Right cardiac atrium (tissue), 5 donors: ENCODE results near the gene NME7. TPM values are rescaled to one million over a fixed set of nuclear protein-coding genes. Genes with fewer than 3 reads are reported as not detected.

Source experiments
- ATAC-seq, 2 donors: fragments of 200-7000 bp; cut with Tn5 transposase; one replicate each; pipeline versions ENCODE4 v1.8.0 to v1.9.1; 2020; ENCODE audit warnings: moderate library complexity in 2 of 2, mild to moderate bottlenecking in 1 of 2
- DNase-seq, 3 donors: peaks; one replicate each; pipeline ENCODE4 v3.0.0-alpha.2; 2020
- H3K27ac ChIP-seq: one replicate; pipeline ENCODE4 v1.5.1; 2013; ENCODE audit warnings: mild to moderate bottlenecking, low read length, control low read depth, moderate library complexity
- H3K27me3 ChIP-seq: one replicate; pipeline ENCODE4 v1.6.1; 2013; ENCODE audit not compliant: control insufficient read depth, insufficient read depth
- H3K4me1 ChIP-seq: one replicate; pipeline ENCODE4 v1.6.1; 2013; ENCODE audit warnings: low read length; ENCODE audit not compliant: control insufficient read depth, insufficient read depth
- H3K4me3 ChIP-seq: one replicate; pipeline ENCODE4 v1.5.1; 2013; ENCODE audit warnings: low read length, control low read depth
- H3K9me3 ChIP-seq: one replicate; pipeline ENCODE4 v1.6.1; 2013; ENCODE audit warnings: low read length; ENCODE audit not compliant: control insufficient read depth
- WGBS: extraction: QIAGEN DNeasy Blood & Tissue Kit; methylation state at CpG from one replicate; pipeline ENCODE4 v1.1.7; 2013; 5-methylcytosine and 5-hydroxymethylcytosine counted together
- intact Hi-C, 4 donors: fragments of 100-400 bp; cut with DNase I; formaldehyde crosslinking; loops; one replicate each; pipeline versions ENCODE4 v1.11.0 to v1.14.0; 2022 to 2023
- polyA plus RNA-seq: library from polyadenylated mRNA; stranded (reverse); fragments of 200-250 nt; gene quantifications from one replicate; pipeline ENCODE4 v1.2.3, GENCODE V29; 2013
- total RNA-seq, 4 donors: library from RNA; stranded (reverse); fragmentation: NEBNext Ultra II Directional; extraction: Animal tissue kit (Norgen Biotek cat#: 25700); gene quantifications; one replicate each; pipeline ENCODE4 v1.2.1, GENCODE V29; 2021
- donor health status: healthy with polysubstance abuse.
- donor health status: DM: no; HTN: yes; CAD: no.
- donor health status: DM: no; HTN: no; CAD: no.
- donor health status: DM: no; HTN: yes; CAD: no; lungs with severe emphysema.
- donor health status: DM: yes; HTN: yes; CAD: no.

NME7 gene
- total and polyA plus RNA-seq, 5 donors, result 8.7 to 15.1 (median 9.3) TPM

GRCh38 chr1:169371404-169371803, 3.8 kb upstream of the NME7 start:
- H3K4me1 ChIP-seq, result peaks cover 2% of the 10 kb centered on the region
- no peak for ATAC-seq
- H3K9me3 ChIP-seq, result no peaks in the 10 kb centered on the region
- intact Hi-C loops, result no loop called here
- no peak for DNase-seq
- H3K4me3 ChIP-seq, result no peak overlapping the region
- no peaks in the 10 kb centered on the region for H3K27me3 ChIP-seq
- 47% methylated on average over 1 of the region's 1 CpG for WGBS
- no peak overlapping the region for H3K27ac ChIP-seq

GRCh38 chr1:169368406-169368769, 791 bp upstream of the NME7 start:
- H3K9me3 ChIP-seq, result no peaks in the 10 kb centered on the region
- peak overlapping the region; percentile 52 for H3K27ac ChIP-seq
- peaks cover 2% of the 10 kb centered on the region for H3K4me1 ChIP-seq
- under 1% methylated on average over 16 of the region's 16 CpGs for WGBS
- intact Hi-C loops, result no loop called here
- peak overlapping the region; percentile 98 for H3K4me3 ChIP-seq
- DNase-seq (no peak), ATAC-seq (peak in 1 of 2 donors; percentile 17)
- H3K27me3 ChIP-seq, result no peaks in the 10 kb centered on the region

- intact Hi-C loops, result no loop called here
Measured at GRCh38 chr1:169367096-169367685, 406 bp downstream of the NME7 start.

GRCh38 chr1:169364948-169365347, 2.6 kb downstream of the NME7 start:
- peaks cover 1% of the 10 kb centered on the region for H3K4me1 ChIP-seq
- H3K9me3 ChIP-seq, result no peaks in the 10 kb centered on the region
- no peak for DNase-seq
- H3K4me3 ChIP-seq, result no peak overlapping the region
- no peak overlapping the region for H3K27ac ChIP-seq
- 97% methylated on average over 2 of the region's 2 CpGs for WGBS
- intact Hi-C loops, result no loop called here
- no peak for ATAC-seq
- H3K27me3 ChIP-seq, result no peaks in the 10 kb centered on the region

More at GRCh38 chr1:169367096-169367685, 406 bp downstream of the NME7 start:
- Histone ChIP-seq H3K27ac (no peak overlapping the region), H3K27me3 (no peaks in the 10 kb centered on the region), H3K4me1 (peaks cover 2% of the 10 kb centered on the region), H3K9me3 (no peaks in the 10 kb centered on the region), H3K4me3 (peak overlapping the region; percentile 98)
- peak in 1 of 3 donors; percentile 16 for DNase-seq
- 9% methylated on average over 15 of the region's 15 CpGs for WGBS
- no peak for ATAC-seq

- ATAC-seq (no peak), DNase-seq (no peak)
- WGBS, result 90% methylated on average over 5 of the region's 5 CpGs
- Histone ChIP-seq H3K9me3 (no peaks in the 10 kb centered on the region), H3K27me3 (no peaks in the 10 kb centered on the region), H3K27ac (no peak overlapping the region), H3K4me3 (no peak overlapping the region), H3K4me1 (no peaks in the 10 kb centered on the region)
- intact Hi-C loops, result no loop called here
Measured at GRCh38 chr1:169363046-169363730, 4.4 kb downstream of the NME7 start.

- H3K27ac ChIP-seq, result no peak overlapping the region
- no peaks in the 10 kb centered on the region for H3K9me3 ChIP-seq
- no peaks in the 10 kb centered on the region for H3K4me1 ChIP-seq
- no peak for DNase-seq
- no peak for ATAC-seq
- intact Hi-C loops, result no loop called here
- WGBS, result 89% methylated on average over 7 of the region's 7 CpGs
- no peaks in the 10 kb centered on the region for H3K27me3 ChIP-seq
- H3K4me3 ChIP-seq, result no peak overlapping the region
Measured at GRCh38 chr1:169361281-169361680, 6.3 kb downstream of the NME7 start.

GRCh38 chr1:169360415-169360814, 7.2 kb downstream of the NME7 start:
- WGBS, result 92% methylated on average over 1 of the region's 1 CpG
- no peak for ATAC-seq
- H3K9me3 ChIP-seq, result no peaks in the 10 kb centered on the region
- intact Hi-C loops, result no loop called here
- H3K27me3 ChIP-seq, result no peaks in the 10 kb centered on the region
- no peaks in the 10 kb centered on the region for H3K4me1 ChIP-seq
- no peak for DNase-seq
- H3K27ac ChIP-seq, result no peak overlapping the region
- H3K4me3 ChIP-seq, result no peak overlapping the region

- intact Hi-C loops, result loop anchor here (2.0 to 10.0 kb wide), 4 partner anchors 746 to 1006 kb away; no protein-coding TSS in a partner anchor
- H3K4me1 ChIP-seq, result no peaks in the 10 kb centered on the region
- H3K27me3 ChIP-seq, result no peaks in the 10 kb centered on the region
- H3K27ac ChIP-seq, result no peak overlapping the region
- ATAC-seq (no peak), DNase-seq (no peak)
- 44% methylated on average over 5 of the region's 5 CpGs for WGBS
- no peaks in the 10 kb centered on the region for H3K9me3 ChIP-seq
- no peak overlapping the region for H3K4me3 ChIP-seq
Measured at GRCh38 chr1:169348383-169349036, 19.1 kb downstream of the NME7 start.

- H3K9me3 ChIP-seq, result no peaks in the 10 kb centered on the region
- intact Hi-C loops, result loop anchor here (2.0 to 10.0 kb wide), 4 partner anchors 745 to 1006 kb away; no protein-coding TSS in a partner anchor
Measured at GRCh38 chr1:169347688-169348382, 19.8 kb downstream of the NME7 start.

GRCh38 chr1:169346036-169346589, 21.5 kb downstream of the NME7 start:
- WGBS, result 98% methylated on average over 3 of the region's 3 CpGs
- intact Hi-C loops, result loop anchor here in 3 of 4 donors (5.0 to 10.0 kb wide), 3 partner anchors 744 to 1004 kb away; no protein-coding TSS in a partner anchor
- DNase-seq (no peak), ATAC-seq (no peak)
- no peaks in the 10 kb centered on the region for H3K9me3 ChIP-seq
- no peaks in the 10 kb centered on the region for H3K27me3 ChIP-seq
- no peak overlapping the region for H3K27ac ChIP-seq
- no peak overlapping the region for H3K4me3 ChIP-seq
- H3K4me1 ChIP-seq, result no peaks in the 10 kb centered on the region

More at GRCh38 chr1:169347688-169348382, 19.8 kb downstream of the NME7 start:
- Histone ChIP-seq H3K27me3 (no peaks in the 10 kb centered on the region), H3K27ac (no peak overlapping the region), H3K4me1 (no peaks in the 10 kb centered on the region), H3K4me3 (no peak overlapping the region)
- DNase-seq (no peak), ATAC-seq (no peak)
- 79% methylated on average over 2 of the region's 2 CpGs for WGBS
